Measurements from ENCODE around the gene PZP. TPM values are rescaled to one million over a fixed set of nuclear protein-coding genes. Genes with fewer than 3 reads are reported as not detected.
"Not testable (repeated sequence)": the region's sequence is repeated elsewhere in the genome, so short reads cannot be mapped to it uniquely, and the experiment has no call there.

PZP gene
- total RNA-seq = 2.7 TPM
- long read RNA-seq, partial matches to known transcripts = 1 of 2 reads
- long read RNA-seq, other reads (novel, unspliced or antisense) = 1 of 2 reads

DNA sequence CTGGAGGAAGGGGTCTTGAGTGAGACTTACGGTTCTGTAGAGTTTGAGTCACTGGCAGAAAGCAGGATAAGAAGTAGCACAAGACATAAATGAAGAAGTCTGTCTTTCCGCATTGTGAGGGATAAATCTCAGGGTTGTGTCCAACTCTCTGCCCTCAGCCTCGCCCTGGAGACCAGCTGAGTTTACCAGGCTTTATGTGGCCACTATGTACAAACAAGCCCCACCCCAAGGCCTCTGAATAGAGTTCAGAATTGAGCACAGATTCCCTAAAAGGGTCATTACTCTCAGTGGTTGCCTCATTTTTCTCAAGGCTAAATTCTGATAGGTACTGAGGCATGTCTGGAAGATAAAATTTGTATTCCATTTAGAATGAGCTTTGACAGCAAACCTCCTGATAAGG is at the start of gene PZP:
TSS of gene PZP (minus strand) at position 167 of the 400 bp plus-strand sequence. CDS start at position 113, 54 bp downstream.
- intact Hi-C loops (cut with DNase I) = no loop called here
- Histone ChIP-seq H3K9me3 (no peaks in the 10 kb centered on the region), H3K27me3 (ENCODE audit: low read depth) (no peaks in the 10 kb centered on the region), H3K4me3 (no peak within 1 kb of the TSS), H3K27ac (no peak within 1 kb of the TSS), H3K4me1 (no peaks in the 10 kb centered on the region), H3K36me3 (no peaks in the 10 kb centered on the region)
- TF ChIP-seq, protein P1, sequence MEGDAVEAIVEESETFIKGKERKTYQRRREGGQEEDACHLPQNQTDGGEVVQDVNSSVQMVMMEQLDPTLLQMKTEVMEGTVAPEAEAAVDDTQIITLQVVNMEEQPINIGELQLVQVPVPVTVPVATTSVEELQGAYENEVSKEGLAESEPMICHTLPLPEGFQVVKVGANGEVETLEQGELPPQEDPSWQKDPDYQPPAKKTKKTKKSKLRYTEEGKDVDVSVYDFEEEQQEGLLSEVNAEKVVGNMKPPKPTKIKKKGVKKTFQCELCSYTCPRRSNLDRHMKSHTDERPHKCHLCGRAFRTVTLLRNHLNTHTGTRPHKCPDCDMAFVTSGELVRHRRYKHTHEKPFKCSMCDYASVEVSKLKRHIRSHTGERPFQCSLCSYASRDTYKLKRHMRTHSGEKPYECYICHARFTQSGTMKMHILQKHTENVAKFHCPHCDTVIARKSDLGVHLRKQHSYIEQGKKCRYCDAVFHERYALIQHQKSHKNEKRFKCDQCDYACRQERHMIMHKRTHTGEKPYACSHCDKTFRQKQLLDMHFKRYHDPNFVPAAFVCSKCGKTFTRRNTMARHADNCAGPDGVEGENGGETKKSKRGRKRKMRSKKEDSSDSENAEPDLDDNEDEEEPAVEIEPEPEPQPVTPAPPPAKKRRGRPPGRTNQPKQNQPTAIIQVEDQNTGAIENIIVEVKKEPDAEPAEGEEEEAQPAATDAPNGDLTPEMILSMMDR (IDR thresholded peaks at IDR 0.05) = no peak
- DNase-seq (no peak), ATAC-seq (no peak)

DNA sequence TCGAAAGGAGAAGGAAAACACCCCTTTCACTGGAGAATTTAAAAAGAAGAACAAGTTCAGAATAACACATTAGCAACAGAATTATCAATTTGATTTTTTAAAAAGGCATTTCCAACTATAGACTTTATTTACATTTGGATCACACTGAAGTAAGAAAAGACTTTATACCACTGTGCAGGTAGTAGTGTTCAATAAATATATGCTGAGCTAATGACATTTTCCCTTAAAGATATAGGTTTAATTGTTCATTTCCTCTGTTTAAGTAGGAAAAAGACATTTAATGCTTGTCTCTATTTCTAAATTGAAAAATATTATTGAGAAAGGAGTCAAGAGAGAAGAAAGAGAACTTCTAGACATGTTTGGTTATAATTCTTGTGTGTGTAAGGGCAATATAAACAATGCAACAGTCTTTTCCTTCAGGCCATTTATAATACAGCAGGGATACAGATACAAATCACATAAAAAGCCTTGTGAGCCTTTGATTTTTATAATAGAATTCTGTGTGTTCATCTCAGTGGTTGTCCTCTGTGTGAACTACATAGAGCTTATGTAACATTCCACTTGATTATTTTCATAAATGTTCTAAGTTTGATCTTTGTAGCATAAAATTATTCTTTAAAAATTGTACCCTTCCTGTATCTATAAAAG is 48.7 kb upstream of the PZP start:
- no peak overlapping the region for H3K27ac ChIP-seq
- ATAC-seq = no peak
- DNase-seq = no peak
- TF ChIP-seq, protein P1 (IDR thresholded peaks at IDR 0.05) = no peak
- H3K9me3 ChIP-seq = no peaks in the 10 kb centered on the region
- no peaks in the 10 kb centered on the region for H3K36me3 ChIP-seq
- no peak overlapping the region for H3K4me3 ChIP-seq
- intact Hi-C loops (cut with DNase I) = no loop called here
- H3K27me3 ChIP-seq (ENCODE audit: low read depth) = no peaks in the 10 kb centered on the region
- H3K4me1 ChIP-seq = no peaks in the 10 kb centered on the region

DNA sequence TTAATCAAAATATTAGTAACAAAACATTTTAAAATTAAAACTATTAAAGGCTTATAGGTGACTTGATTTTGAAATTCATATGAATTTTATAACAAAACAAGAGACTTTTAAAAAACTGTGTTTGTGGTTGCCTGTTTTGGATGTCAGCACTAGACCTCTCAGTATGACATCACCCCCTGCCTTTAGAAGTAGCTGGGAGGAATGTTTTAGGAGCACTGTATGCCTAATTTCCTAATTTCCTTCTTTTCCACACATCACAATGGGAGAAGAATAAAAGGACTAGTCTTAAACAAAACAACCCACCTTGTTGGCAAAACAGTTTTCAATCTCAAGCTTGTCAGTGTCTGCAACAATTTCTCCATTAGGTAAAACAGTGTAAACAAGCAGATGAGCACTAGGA is 48.1 kb upstream of the PZP start:
- DNase-seq (no peak), ATAC-seq (no peak)
- no peaks in the 10 kb centered on the region for H3K36me3 ChIP-seq
- no peaks in the 10 kb centered on the region for H3K9me3 ChIP-seq
- H3K4me3 ChIP-seq = no peak overlapping the region
- no peaks in the 10 kb centered on the region for H3K4me1 ChIP-seq
- intact Hi-C loops (cut with DNase I) = no loop called here
- TF ChIP-seq, protein P1 (IDR thresholded peaks at IDR 0.05) = no peak
- H3K27me3 ChIP-seq (ENCODE audit: low read depth) = no peaks in the 10 kb centered on the region
- H3K27ac ChIP-seq = no peak overlapping the region

DNA sequence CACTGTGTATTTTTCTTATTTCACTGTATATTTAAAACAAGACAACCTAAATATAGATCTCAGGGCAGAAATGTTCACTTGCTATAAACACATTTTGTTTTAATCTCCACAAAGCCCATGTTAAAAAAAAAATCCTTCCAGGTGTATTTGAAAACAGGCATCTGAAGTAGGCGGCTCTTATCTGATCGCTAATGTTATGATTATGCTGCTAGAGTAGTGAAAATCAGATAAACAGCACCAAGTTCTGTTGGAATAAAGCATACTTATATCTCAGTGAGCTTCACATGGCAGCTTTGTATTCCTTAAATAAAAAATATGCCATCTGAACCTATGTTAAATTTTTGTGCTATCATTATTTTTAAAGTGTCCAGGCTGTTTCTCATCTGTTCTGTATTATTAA is 47.6 kb upstream of the PZP start:
- no peak for ATAC-seq
- intact Hi-C loops (cut with DNase I) = no loop called here

DNA sequence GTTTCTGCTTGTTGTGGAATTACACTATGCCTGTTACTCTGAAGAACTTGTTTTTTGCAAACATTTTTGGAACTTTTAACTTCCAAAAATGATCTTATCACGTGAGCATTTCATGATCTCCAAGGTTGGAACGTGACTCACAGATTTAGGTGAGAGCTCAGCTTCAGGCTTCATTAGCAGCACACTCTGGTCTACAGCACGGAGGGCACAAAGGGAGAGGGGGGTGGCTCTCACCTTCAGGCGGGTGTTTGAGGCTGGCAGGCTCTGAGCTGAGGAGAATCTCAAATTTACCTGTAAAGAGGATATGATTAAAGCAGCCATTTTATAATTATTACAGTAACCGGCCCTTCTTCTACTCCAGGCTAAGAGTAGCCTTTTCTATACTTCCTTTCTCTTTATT is 45.3 kb upstream of the PZP start:
- intact Hi-C loops (cut with DNase I) = no loop called here
- H3K36me3 ChIP-seq = no peaks in the 10 kb centered on the region
- no peak overlapping the region for H3K4me3 ChIP-seq
- TF ChIP-seq, protein P1 (IDR thresholded peaks at IDR 0.05) = no peak
- no peak for DNase-seq
- H3K4me1 ChIP-seq = no peaks in the 10 kb centered on the region
- H3K27ac ChIP-seq = no peak overlapping the region
- no peaks in the 10 kb centered on the region for H3K27me3 ChIP-seq (ENCODE audit: low read depth)
- ATAC-seq = no peak
- H3K9me3 ChIP-seq = no peaks in the 10 kb centered on the region

More for the DNA sequence above, 47.6 kb upstream of the PZP start:
- no peaks in the 10 kb centered on the region for H3K4me1 ChIP-seq
- no peak overlapping the region for H3K27ac ChIP-seq
- TF ChIP-seq, protein P1 (IDR thresholded peaks at IDR 0.05) = no peak
- DNase-seq = no peak
- H3K36me3 ChIP-seq = no peaks in the 10 kb centered on the region
- H3K9me3 ChIP-seq = no peaks in the 10 kb centered on the region
- no peaks in the 10 kb centered on the region for H3K27me3 ChIP-seq (ENCODE audit: low read depth)
- H3K4me3 ChIP-seq = no peak overlapping the region

DNA sequence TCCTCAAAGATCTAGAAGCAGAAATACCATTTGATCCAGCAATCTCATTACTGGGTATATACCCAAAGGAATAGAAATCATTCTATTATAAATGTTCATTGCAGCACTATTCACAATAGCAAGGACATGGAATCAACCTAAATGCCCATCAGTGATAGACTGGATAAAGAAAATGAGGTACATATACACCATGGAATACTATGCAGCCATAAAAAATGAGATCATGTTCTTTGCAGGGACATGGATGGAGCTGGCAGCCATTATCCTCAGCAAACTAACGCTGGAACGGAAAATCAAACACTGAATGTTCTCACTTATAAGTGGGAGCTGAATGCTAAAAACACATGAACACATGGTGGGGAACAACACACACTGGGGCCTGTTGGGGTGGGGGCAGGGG is 44.6 kb upstream of the PZP start:
- H3K36me3 ChIP-seq; ATAC-seq; H3K4me3 ChIP-seq; H3K9me3 ChIP-seq; H3K4me1 ChIP-seq; DNase-seq; H3K27me3 ChIP-seq (ENCODE audit: low read depth); H3K27ac ChIP-seq; intact Hi-C loops (cut with DNase I): not testable (repeated sequence)
